Measurements from ENCODE around the gene SORCS3. TPM values are rescaled to one million over a fixed set of nuclear protein-coding genes. Genes with fewer than 3 reads are reported as not detected.

Gene SORCS3
- total RNA-seq, 1 donor from 2014 or later: not detected

- no peak for DNase-seq (ENCODE audit: low read depth in 2 of 2)
Measured at GRCh38 chr10:105010411-105011121, 369.5 kb downstream of the SORCS3 start.

DNA sequence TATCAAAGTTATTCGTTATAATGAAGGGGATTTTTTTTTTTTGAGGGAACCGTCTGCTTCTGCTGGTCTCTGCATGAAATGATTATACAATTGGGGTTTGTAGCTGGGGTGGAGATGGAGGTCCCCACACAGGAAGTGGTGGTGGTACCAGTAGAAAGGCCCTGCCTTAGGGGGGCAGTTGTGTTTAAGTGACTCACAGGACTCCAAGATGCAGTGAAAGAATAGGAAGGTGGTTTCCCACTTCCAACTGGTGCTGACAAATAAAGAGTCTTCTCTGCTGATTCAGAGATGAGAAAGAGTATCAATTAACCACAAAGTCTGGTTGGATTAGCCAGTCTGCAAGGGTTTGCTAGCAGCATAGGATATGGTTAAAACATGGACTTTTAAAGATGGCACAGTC, 376.0 kb downstream of the SORCS3 start:
- no peak for DNase-seq (ENCODE audit: low read depth in 2 of 2)

- no peak for DNase-seq (ENCODE audit: low read depth in 2 of 2)
Measured at GRCh38 chr10:105017691-105018090, 376.6 kb downstream of the SORCS3 start.

GRCh38 chr10:105023211-105024111, 382.4 kb downstream of the SORCS3 start:
- no peak for DNase-seq (ENCODE audit: low read depth in 2 of 2)

GRCh38 chr10:105024184-105024583, 383.1 kb downstream of the SORCS3 start:
- DNase-seq (ENCODE audit: low read depth in 2 of 2): no peak

DNA sequence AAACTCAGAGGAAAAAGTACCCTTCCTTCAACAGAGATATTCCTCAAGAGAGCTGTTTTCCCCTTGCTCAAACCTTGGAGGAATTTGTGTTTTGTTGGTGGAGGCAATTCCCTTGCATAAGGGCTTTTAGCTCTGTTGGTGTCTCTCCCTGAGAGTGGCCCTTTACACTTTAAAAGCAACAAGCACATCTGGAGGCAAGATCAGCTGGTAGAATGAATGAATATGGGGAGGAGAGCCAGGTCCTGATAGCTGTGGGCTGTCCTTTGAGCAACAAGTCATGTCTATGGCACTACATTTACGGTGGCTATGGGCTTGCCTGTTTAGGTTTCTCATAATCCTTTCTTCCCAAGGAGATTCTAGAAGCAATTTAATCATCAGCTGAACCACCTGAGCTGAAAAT, 384.0 kb downstream of the SORCS3 start:
- no peak for DNase-seq (ENCODE audit: low read depth in 2 of 2)

DNA sequence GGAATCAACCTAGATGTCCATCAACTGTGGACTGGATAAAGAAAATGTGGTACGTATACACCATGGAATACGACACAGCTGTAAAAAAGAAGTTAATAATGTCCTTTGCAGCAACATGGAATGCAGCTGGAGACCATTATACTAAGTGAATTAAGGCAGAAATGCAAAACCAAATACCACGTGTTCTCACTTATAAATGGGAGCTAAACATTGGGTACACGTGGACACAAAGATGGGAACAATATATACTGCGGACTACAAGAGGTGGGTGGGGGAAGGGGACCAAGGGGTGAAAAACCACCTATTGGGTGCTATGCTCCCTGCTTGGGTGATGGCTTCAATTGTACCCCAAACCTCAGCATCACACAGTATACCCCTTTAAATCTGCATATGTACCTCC, 385.5 kb downstream of the SORCS3 start:
- DNase-seq (ENCODE audit: low read depth in 2 of 2): no peak

DNA sequence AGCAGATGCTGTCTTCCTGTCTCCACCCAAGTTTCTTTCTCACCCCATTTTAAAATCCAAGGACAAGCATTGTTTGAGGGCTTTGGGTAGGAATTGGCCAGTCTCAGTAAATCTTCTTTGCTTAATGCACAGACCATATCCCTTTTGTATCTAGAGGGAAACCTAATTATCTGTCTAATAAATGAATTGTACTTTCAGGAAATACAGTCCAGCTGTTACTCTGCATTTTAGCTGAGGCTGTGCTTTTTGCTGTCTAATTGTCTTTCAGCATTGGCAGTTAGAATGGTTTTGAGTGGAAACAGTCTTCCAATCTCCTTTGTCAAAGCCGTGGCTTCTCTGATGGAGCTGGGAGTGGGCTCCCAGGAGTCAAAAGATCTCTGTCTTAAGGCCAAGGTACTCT, 388.2 kb downstream of the SORCS3 start:
- no peak for DNase-seq (ENCODE audit: low read depth in 2 of 2)

DNA sequence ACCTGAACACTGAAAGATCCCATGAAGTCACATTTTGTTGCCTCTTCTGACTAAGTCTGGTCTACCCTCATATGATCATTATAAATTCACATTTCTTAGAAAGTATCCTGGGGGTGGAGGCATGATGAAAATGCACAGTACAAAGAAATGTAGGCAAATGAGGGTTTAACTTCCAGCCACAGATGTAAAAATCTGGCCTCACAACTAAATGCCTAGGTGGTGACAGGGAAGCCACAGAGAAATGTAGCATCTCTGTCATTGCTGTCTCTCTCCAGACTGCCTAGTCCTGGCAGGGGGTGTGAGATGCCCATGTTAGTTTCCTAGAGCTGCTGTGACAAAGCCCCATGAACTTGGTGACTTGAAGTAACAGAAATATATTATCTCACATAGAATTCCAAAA, 395.9 kb downstream of the SORCS3 start:
- DNase-seq (ENCODE audit: low read depth in 2 of 2): no peak

DNA sequence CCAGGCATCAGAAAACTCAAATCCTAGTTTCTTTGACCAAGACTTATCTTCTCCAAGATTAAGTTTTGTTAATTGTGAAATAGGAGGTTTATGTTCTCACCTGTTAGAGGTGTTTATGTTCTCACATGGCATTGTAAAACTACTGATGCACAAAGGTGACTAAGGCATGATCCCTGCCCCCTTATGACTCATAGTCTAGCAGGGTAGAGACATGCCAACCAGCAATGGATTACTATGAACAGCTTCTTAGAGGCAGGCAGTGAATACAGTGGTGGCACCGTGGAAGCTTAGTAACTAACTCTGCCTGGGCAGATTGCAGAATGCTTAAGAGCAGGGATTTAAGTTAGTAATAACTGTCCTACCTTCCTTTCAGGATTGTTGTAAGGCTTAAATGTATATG, 400.9 kb downstream of the SORCS3 start:
- no peak for DNase-seq (ENCODE audit: low read depth in 2 of 2)

DNA sequence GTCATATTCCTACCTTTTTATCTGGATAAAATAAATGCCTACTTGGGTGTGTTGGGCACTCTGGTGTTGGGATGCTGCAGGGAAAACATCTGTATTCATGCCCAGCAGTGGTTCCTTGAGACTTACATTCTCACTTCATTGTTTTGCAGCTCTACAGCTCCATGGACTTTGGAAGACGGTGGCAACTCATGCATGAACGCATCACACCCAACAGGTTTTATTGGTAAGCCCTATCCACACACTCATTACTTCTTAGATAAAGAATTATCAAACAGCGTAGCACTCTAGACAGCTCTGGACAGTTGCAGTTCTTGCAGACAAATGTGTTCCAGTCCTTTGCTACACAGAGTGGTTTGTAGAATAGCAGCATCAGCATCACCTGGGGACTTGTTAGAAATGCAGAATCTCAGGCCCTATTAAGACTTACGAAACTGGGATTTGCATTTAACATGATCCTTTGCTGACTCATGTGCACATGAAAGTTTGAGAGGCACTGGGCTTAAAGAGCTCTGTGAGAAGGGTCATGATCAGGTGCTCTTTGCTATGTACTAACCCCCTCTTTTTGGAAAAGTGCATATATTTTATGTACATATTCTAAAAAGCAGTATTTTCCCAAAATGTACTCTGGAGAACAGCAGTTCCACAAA, 401.9 kb downstream of the SORCS3 start:
- DNase-seq (ENCODE audit: low read depth in 2 of 2): no peak

- no peak for DNase-seq (ENCODE audit: low read depth in 2 of 2)
Measured at GRCh38 chr10:105044902-105045301, 403.8 kb downstream of the SORCS3 start.

GRCh38 chr10:105056413-105056812, 415.3 kb downstream of the SORCS3 start:
- no peak for DNase-seq (ENCODE audit: low read depth in 2 of 2)

GRCh38 chr10:105062951-105063350, 421.9 kb downstream of the SORCS3 start:
- no peak for DNase-seq (ENCODE audit: low read depth in 2 of 2)

DNA sequence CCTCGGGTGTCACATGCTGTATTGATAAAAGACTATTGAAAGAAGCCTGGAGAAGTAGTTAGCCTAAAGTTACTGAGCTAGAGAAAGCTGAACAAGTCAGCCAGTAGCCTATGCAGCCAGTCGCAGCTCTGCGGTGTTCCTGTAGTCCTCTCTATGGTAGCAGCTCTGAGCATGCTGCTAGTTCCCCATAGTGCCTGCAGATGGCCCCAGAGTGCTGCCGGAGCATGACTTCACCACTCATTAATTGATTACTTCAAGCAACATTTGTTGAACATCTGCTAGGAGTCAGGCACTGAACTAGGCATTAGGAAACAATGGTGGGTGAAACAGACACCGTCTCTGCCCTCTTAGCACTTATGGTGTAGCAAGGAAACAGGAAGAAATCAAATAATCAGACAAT, 422.7 kb downstream of the SORCS3 start:
- no peak for DNase-seq (ENCODE audit: low read depth in 2 of 2)

- no peak for DNase-seq (ENCODE audit: low read depth in 2 of 2)
Measured at GRCh38 chr10:105068497-105068896, 427.4 kb downstream of the SORCS3 start.

DNA sequence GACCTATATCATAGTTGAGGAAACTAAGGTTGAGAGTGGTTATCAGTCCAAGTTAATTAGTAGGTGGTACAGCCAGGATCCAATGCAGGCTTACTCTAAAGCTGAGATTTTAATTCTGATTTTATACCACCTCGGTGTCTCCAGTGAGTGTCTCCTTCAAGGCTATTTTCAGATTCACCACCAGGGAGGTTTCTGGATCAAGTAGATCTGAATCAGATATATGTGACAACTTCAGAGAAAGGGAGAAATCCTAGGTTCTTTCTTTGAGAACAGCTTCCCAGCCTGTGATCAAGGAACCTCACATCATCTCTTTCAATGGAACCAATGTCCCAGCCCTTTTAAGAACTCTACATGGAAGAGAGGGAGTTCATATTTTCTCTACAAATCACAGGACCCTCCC, 429.2 kb downstream of the SORCS3 start:
- no peak for DNase-seq (ENCODE audit: low read depth in 2 of 2)

DNA sequence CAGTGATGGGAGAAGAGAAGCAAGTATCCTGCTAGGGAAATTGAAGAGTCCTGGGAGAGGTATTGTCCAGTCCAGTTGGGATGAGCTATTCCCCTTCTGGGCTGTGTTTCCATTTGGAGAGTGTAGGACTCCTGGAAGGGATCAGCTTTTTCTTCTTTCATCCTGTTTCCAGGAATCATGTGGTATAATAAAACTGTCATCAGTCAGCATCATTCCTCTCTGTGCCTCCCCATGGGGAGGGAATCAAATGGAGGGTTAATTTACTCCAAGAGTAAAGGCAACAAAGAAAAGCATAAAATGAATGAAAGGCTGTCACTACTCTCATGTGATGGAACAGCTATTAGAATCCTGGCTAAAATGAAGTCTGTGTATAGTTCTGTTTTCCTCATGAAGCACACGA, 429.9 kb downstream of the SORCS3 start:
- DNase-seq (ENCODE audit: low read depth in 2 of 2): no peak

DNA sequence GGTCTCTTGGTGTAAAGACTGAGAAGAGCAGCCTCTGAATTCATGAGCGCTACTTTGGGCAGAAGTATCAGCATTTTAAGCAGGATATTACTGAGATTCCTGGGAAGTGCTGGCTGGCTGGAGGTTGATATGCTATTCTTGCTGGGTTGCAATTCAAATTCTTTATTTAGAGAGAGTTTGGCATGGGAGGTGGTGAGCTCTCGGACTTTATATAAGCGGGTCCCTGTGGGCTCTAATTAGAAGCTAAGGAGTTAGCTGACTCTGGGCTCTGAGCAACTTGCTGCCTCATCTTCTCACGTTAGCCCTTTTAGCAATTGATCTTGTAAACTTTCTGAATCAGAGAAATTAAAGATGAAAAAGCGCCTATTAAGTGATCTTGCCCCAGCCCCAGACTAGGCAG, 430.9 kb downstream of the SORCS3 start:
- no peak for DNase-seq (ENCODE audit: low read depth in 2 of 2)

GRCh38 chr10:105073999-105074398, 432.9 kb downstream of the SORCS3 start:
- no peak for DNase-seq (ENCODE audit: low read depth in 2 of 2)

DNA sequence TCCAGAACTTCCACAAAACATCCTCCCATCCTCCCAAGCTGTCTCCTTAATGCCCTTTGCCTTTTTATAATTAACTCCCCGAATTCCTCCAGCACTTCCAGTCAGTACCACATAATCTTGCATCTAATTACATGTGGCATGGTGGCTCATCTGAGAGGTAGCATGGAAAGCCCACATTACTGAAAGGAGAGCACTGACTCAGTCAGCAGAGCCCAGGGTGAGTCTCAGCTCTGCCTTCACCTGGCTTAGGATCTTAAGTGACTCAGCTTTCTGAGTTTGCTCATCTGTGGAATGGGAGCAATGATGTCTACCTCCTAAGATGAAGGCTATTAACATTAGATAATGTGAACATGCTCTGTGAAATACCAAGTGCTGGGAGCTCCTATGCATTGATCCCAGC, 433.9 kb downstream of the SORCS3 start:
- no peak for DNase-seq (ENCODE audit: low read depth in 2 of 2)

DNA sequence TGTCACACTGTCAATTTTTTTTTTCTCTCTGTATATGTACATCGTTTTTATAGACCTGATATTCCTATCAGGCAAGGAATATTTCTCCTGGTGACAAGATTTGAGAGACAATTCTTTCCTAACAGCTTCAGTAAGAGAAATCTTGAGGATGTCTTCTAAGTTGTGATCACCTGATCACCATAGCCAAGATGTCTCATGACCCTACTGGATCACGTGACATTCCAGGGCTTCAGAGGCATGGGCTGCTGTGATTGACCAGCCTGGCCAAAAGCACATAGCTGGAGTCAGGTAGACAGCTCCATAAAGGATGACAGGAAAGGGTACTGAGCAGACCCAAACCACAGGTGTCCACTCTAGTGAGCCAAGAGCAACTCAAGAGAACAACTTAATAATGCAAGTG, 444.9 kb downstream of the SORCS3 start:
- no peak for DNase-seq (ENCODE audit: low read depth in 2 of 2)

All from dermis microvascular lymphatic vessel endothelial cell (primary cell).